Hepatocyte (in vitro differentiated cells): ENCODE data around the gene OPA1.

ENCODE experiments used
- EZH2 ChIP-seq: fragments of 200-600 bp; sonication (generic); IDR thresholded peaks from 2 replicates; pipeline ENCODE4 v1.6.1; 2016; ENCODE audit warnings: antibody characterized with exemption, mild to moderate bottlenecking, borderline replicate concordance
- EZH2phosphoT487 ChIP-seq: fragments of 200-600 bp; sonication (generic); IDR thresholded peaks from one replicate; pipeline ENCODE4 v1.6.1; 2018; ENCODE audit warnings: antibody characterized with exemption, mild to moderate bottlenecking, low read depth, moderate library complexity; ENCODE audit not compliant: unreplicated experiment, severe bottlenecking
- TF ChIP-seq, protein P1 (sequence below): fragments of 200-600 bp; sonication (generic); IDR thresholded peaks from 2 replicates; pipeline ENCODE4 v1.5.1; 2016; ENCODE audit warnings: antibody characterized with exemption, mild to moderate bottlenecking; ENCODE audit not compliant: poor library complexity

DNA sequence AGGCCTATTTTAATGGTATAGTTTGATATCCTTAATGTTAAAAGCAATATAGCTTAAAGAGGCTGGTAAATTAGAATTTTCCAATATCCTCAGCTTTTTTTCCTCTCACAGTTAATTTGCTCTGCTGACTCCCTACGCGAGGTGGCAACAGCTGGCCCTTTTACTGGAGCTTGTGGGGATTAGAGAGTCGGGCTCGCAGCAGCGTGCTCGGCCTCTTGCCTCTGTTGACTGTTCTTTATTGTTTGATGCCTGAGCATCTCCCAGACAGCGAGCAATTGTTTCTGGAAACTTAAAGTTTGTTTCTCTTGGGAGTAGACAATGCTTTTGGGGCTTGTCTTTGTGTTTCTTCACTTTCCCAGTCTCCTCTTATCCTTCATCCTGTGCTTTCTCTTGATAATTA is 80.8 kb downstream of the OPA1 start:
- TF ChIP-seq EZH2phosphoT487 (no peak), EZH2 (no peak)
- TF ChIP-seq, protein P1, sequence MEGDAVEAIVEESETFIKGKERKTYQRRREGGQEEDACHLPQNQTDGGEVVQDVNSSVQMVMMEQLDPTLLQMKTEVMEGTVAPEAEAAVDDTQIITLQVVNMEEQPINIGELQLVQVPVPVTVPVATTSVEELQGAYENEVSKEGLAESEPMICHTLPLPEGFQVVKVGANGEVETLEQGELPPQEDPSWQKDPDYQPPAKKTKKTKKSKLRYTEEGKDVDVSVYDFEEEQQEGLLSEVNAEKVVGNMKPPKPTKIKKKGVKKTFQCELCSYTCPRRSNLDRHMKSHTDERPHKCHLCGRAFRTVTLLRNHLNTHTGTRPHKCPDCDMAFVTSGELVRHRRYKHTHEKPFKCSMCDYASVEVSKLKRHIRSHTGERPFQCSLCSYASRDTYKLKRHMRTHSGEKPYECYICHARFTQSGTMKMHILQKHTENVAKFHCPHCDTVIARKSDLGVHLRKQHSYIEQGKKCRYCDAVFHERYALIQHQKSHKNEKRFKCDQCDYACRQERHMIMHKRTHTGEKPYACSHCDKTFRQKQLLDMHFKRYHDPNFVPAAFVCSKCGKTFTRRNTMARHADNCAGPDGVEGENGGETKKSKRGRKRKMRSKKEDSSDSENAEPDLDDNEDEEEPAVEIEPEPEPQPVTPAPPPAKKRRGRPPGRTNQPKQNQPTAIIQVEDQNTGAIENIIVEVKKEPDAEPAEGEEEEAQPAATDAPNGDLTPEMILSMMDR = peak; percentile 33
